Bladder microvascular endothelial cell (primary cell): ENCODE data around the gene ADCY5. TPM values are rescaled to one million over a fixed set of nuclear protein-coding genes. Genes with fewer than 3 reads are reported as not detected.

ENCODE experiments used
- total RNA-seq: library from RNA; depleted of rRNA; stranded (reverse); fragments of >200 nt; gene quantifications from 2 replicates; pipeline ENCODE4 v1.2.3, GENCODE V29; 2014

Gene ADCY5
- 0.06 TPM in 1 of 2 replicates, not detected in the other for total RNA-seq

DNA sequence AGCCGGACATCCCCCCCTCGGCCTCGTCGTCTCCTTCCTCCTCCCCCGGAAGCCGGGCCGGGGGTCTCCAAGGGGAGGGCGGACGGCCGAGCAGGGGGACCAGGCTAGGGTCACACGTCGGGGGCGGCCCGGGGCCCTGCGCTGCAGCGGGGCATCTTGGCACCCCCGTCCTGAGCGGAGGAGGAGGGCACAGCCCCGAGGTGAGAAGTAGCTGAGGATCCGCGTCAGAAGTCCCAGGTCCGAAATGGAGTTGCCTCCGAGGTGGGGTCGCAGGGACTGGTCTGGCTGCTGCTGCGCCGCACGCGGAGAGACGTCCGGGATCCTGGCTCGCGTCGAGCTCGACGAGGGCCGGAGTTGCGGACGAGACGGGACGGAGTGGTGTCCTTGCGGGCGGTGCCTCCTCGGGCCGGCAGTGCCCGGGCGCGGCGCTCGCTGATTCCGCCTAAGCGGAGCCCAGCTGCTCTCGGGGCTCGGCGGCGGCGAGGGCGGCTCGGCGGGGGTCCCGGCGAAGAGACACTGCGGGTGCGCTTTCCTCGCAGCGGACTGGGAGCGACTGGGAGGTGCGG lies at the start of gene ADCY5:
TSS of gene ADCY5 (minus strand) at position 555 of the 566 bp plus-strand sequence. CDS start at position 10, 545 bp downstream.

Other genes with a start within 250 kb of the ADCY5 start
- gene SEC22A, start 247.1 kb downstream of the ADCY5 start, total RNA-seq, result 25.3 and 37.1 TPM in 2 replicates
- 14.9 and 28.1 TPM in 2 replicates for gene HACD2, start 136.0 kb upstream of the ADCY5 start, total RNA-seq